ENCODE data around the gene LONP1.

DNA sequence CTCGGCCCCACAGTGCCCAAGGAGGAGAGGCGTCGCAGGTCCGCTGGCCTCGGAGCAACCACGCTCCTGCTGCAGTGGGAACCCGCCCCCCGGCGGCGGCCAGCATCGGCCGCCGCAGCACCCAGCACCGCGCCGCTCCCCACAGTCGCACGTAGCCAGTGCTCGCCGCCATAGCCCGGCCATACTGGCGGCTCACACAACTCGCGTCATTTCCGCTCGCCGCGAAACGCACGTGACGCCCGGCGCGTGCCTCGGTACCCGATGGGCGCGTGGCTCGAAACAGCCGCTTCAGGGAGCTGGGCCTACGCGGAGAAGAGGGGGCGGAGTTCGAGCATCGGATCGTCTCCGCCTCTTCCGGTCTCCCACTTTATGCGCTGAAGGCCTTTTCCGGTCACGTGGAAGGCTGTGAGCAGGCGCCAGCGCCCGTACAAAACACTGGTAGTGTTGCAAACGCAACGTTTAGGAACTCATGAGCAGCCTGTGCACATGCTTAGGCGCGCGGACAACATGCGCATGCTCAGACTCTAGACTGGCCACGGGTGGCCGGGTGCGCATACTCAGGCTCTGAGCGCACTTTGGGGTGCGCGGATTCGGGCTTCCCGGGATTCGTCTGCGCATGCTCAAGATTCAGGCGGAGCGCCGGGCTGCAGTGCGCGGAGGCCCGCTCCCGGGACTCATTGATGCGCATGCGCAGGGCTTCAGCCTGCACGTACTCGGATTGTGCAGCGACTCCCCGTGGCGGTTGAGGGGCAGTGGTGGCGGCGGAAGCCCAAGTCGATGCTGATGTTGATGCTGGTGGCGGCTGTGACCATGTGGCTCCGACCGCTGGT, at the start of gene LONP1, which contains the start of gene CATSPERD:
- TF ChIP-seq, protein P1, sequence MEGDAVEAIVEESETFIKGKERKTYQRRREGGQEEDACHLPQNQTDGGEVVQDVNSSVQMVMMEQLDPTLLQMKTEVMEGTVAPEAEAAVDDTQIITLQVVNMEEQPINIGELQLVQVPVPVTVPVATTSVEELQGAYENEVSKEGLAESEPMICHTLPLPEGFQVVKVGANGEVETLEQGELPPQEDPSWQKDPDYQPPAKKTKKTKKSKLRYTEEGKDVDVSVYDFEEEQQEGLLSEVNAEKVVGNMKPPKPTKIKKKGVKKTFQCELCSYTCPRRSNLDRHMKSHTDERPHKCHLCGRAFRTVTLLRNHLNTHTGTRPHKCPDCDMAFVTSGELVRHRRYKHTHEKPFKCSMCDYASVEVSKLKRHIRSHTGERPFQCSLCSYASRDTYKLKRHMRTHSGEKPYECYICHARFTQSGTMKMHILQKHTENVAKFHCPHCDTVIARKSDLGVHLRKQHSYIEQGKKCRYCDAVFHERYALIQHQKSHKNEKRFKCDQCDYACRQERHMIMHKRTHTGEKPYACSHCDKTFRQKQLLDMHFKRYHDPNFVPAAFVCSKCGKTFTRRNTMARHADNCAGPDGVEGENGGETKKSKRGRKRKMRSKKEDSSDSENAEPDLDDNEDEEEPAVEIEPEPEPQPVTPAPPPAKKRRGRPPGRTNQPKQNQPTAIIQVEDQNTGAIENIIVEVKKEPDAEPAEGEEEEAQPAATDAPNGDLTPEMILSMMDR (IDR thresholded peaks at IDR 0.05; ENCODE audit: borderline replicate concordance, extremely low read depth, low read length, poor library complexity, severe bottlenecking): peak; percentile 98
- TF ChIP-seq EZH2 (IDR thresholded peaks at IDR 0.05; ENCODE audit: borderline replicate concordance, low read depth, low read length, severe bottlenecking): no peak
